HUES48 (cell line): Measurements from ENCODE around the gene CLASP2.
"Not testable (repeated sequence)": the region's sequence is repeated elsewhere in the genome, so short reads cannot be mapped to it uniquely, and the experiment has no call there.

Source experiments
- H3K27ac ChIP-seq: one replicate; pipeline ENCODE4 v1.7.0; 2013; ENCODE audit warnings: low read depth, low read length, inconsistent platforms
- H3K27me3 ChIP-seq: 2 replicates; pipeline ENCODE4 v1.6.1; 2013; ENCODE audit warnings: mild to moderate bottlenecking, low read length; ENCODE audit not compliant: control insufficient read depth, insufficient read depth
- H3K36me3 ChIP-seq: 2 replicates; pipeline ENCODE4 v1.6.1; 2013; ENCODE audit warnings: low read length; ENCODE audit not compliant: control insufficient read depth, insufficient read depth
- H3K4me1 ChIP-seq: 2 replicates; pipeline ENCODE4 v1.6.1; 2013; ENCODE audit warnings: mild to moderate bottlenecking, low read length; ENCODE audit not compliant: control insufficient read depth, insufficient read depth
- H3K4me3 ChIP-seq: 2 replicates; pipeline ENCODE4 v1.5.1; 2013; ENCODE audit warnings: mild to moderate bottlenecking, low read depth, low read length
- H3K9ac ChIP-seq: 2 replicates; pipeline ENCODE4 v1.6.1; 2013; ENCODE audit warnings: mild to moderate bottlenecking, low read depth, low read length, moderate library complexity
- H3K9me3 ChIP-seq: 2 replicates; pipeline ENCODE4 v1.6.1; 2013; ENCODE audit warnings: low read length; ENCODE audit not compliant: control insufficient read depth, insufficient read depth

Gene CLASP2

DNA sequence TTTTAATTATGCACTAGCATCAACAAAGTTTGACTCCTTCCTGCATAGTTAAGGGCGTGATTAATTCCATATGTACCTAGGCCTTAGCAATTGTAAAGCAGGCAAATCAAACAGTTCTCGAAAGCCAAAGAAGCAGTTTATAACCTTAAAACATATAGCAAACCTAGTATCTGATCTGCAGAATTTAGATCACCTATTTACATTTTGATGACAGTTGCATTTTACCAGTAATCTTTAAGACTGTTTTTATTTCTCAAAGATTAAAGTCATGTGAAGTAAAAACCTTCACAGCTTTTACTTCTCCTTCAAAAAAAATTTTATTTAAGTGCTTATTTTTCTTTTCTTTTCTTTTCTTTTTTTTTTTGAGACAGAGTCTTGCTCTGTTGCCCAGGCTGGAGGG is 257.0 kb downstream of the CLASP2 start:
- no peaks in the 10 kb centered on the region for H3K27me3 ChIP-seq
- H3K9me3 ChIP-seq, result peaks cover 31% of the 10 kb centered on the region
- H3K9ac ChIP-seq, result no peak overlapping the region
- H3K27ac ChIP-seq, result no peak overlapping the region
- no peak overlapping the region for H3K4me3 ChIP-seq
- no peaks in the 10 kb centered on the region for H3K36me3 ChIP-seq
- no peaks in the 10 kb centered on the region for H3K4me1 ChIP-seq

- H3K4me1 ChIP-seq, H3K27me3 ChIP-seq, H3K36me3 ChIP-seq, H3K4me3 ChIP-seq, H3K27ac ChIP-seq, H3K9ac ChIP-seq: not testable (repeated sequence)
- H3K9me3 ChIP-seq, result peaks cover 31% of the 10 kb centered on the region
Observed at GRCh38 chr3:33459577-33459976, 258.5 kb downstream of the CLASP2 start.

GRCh38 chr3:33458446-33458845 is 259.6 kb downstream of the CLASP2 start:
- Histone ChIP-seq H3K27me3 (no peaks in the 10 kb centered on the region), H3K9ac (no peak overlapping the region), H3K27ac (no peak overlapping the region), H3K4me3 (no peak overlapping the region), H3K36me3 (peaks cover 3% of the 10 kb centered on the region; the same call in 1 of the 2 replicates), H3K4me1 (no peaks in the 10 kb centered on the region), H3K9me3 (peaks cover 31% of the 10 kb centered on the region)

DNA sequence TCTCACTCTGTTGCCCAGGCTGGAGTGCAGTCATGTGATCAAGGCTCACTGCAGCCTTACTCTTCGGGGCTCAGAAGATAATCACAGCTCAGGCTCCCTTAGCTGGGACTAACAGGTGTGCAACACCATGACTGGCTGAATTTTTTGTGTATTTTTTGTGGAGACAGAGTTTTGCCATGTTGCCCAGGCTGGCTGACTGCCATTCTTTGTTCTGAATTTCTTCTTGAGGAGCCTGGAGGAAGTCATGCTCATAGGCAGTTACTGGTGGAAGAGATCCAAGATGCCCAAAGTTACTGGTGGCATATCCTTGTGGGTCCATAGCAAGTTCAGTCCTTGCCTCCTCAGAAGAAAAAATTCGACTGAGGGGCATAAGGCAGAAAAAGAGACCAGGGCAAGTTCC is 261.3 kb downstream of the CLASP2 start:
- Histone ChIP-seq H3K9me3 (peaks cover 31% of the 10 kb centered on the region), H3K4me3 (no peak overlapping the region), H3K9ac (no peak overlapping the region), H3K27ac (no peak overlapping the region), H3K27me3 (no peaks in the 10 kb centered on the region), H3K36me3 (peaks cover 3% of the 10 kb centered on the region; the same call in 1 of the 2 replicates), H3K4me1 (no peaks in the 10 kb centered on the region)

DNA sequence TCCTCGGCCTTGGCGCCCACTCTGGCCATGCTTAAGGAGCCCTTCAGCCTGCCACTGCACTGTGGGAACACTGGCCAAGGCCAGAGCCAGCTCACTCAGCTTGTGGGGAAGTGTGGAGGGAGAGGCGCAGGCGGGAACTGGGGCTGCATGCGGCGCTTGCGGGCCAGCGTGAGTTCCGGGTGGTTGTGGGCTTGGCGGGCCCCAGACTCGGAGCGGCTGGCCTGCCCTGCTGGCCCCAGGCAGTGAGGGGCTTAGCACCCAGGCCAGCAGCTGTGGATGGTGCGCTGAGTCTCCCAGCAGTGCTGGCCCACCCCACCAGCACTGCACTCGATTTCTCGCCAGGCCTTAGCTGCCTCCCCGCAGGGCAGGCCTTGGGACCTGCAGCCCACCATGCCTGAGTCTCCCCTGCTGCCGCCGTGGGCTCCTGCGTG is 264.7 kb downstream of the CLASP2 start:
- H3K4me3 ChIP-seq, result no peak overlapping the region
- no peak overlapping the region for H3K27ac ChIP-seq
- no peak overlapping the region for H3K9ac ChIP-seq
- peaks cover 7% of the 10 kb centered on the region; the same call in 1 of the 2 replicates for H3K36me3 ChIP-seq
- peaks cover 7% of the 10 kb centered on the region; the same call in 1 of the 2 replicates for H3K9me3 ChIP-seq
- H3K4me1 ChIP-seq, result no peaks in the 10 kb centered on the region
- no peaks in the 10 kb centered on the region for H3K27me3 ChIP-seq

DNA sequence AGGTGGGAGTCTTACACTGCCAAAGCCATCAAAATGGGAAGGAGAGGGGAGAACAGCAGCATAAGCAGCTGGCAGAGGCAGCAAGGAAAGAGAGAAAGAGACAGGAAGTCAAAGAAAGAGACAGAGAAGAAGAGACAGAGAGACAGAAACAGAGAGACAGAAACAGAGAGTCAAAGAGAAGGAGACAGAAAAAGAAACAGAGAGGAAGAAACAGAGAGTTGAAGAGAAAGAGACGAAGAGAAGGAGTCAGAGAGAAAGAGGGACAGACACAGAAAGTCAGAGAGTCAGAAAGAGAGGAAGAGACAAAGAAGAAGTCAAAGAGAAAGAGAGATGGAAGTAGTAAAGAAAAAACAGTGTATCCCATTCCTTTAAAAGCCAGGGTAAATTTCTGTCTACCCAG is 266.1 kb downstream of the CLASP2 start:
- not testable (repeated sequence) for H3K9me3 ChIP-seq, H3K36me3 ChIP-seq, H3K9ac ChIP-seq, H3K4me1 ChIP-seq, H3K4me3 ChIP-seq, H3K27me3 ChIP-seq, H3K27ac ChIP-seq

- Histone ChIP-seq H3K36me3 (peaks cover 4% of the 10 kb centered on the region; the same call in 1 of the 2 replicates), H3K27me3 (no peaks in the 10 kb centered on the region), H3K27ac (peak overlapping the region; percentile 54), H3K9me3 (no peaks in the 10 kb centered on the region), H3K4me1 (no peaks in the 10 kb centered on the region), H3K4me3 (peak overlapping the region; percentile 74), H3K9ac (no peak overlapping the region)
Observed at GRCh38 chr3:33447958-33448357, 270.1 kb downstream of the CLASP2 start.

GRCh38 chr3:33447256-33447625 is 270.8 kb downstream of the CLASP2 start:
- H3K36me3 ChIP-seq, H3K4me1 ChIP-seq, H3K27ac ChIP-seq, H3K9me3 ChIP-seq, H3K9ac ChIP-seq, H3K27me3 ChIP-seq: not testable (repeated sequence)
- peak overlapping the region; percentile 74 for H3K4me3 ChIP-seq
